Measurements from ENCODE around the gene SPAAR. TPM values are rescaled to one million over a fixed set of nuclear protein-coding genes. Genes with fewer than 3 reads are reported as not detected.

The SPAAR gene
- polyA plus RNA-seq, 1 donor (not counting 4 experiments of a cell fraction or from before 2014, with no cell fraction given) = not detected

- no peaks in the 10 kb centered on the region for H3K9me3 ChIP-seq (ENCODE audit: control insufficient read depth, low read depth, low read length)
- DNase-seq (ENCODE audit: low read depth, low spot score) = no peak
- H3K4me3 ChIP-seq (ENCODE audit: control insufficient read depth in 2 of 3, extremely low read depth in 1 of 3, insufficient read depth in 2 of 3, low read depth in 1 of 3, low read length in 3 of 3) = no peak overlapping the region
- H4K20me1 ChIP-seq (ENCODE audit: control insufficient read depth, extremely low read depth, insufficient read depth, low read length) = no peaks in the 10 kb centered on the region
- H3K9me1 ChIP-seq (ENCODE audit: control insufficient read depth, extremely low read depth, insufficient read depth, low read length) = no peaks in the 10 kb centered on the region
- H3K4me2 ChIP-seq (ENCODE audit: control insufficient read depth, extremely low read depth, insufficient read depth, low read depth, low read length) = no peak overlapping the region
- dilution Hi-C loops (cut with MboI; ENCODE audit: extremely low pct_ligation_motif_present, low sequenced_read_pairs) = no loop called here
- no peak for FAIRE-seq
- no peaks in the 10 kb centered on the region for H3K79me2 ChIP-seq (ENCODE audit: control insufficient read depth, insufficient read depth, low read length)
- no peak overlapping the region for H2AFZ ChIP-seq (ENCODE audit: control insufficient read depth, low read length)
- H3K4me1 ChIP-seq (ENCODE audit: control insufficient read depth, extremely low read depth, insufficient read depth, low read length) = no peaks in the 10 kb centered on the region
- H3K36me3 ChIP-seq (ENCODE audit: control insufficient read depth in 2 of 2, extremely low read depth in 1 of 2, insufficient read depth in 2 of 2, low read length in 2 of 2) = no peaks in the 10 kb centered on the region
- no peak overlapping the region for H3K9ac ChIP-seq (ENCODE audit: control insufficient read depth, extremely low read depth, insufficient read depth, low read length)
- H3K27me3 ChIP-seq (ENCODE audit: control insufficient read depth, extremely low read depth, insufficient read depth, low read length) = no peaks in the 10 kb centered on the region
- TF ChIP-seq CTCF (optimal IDR thresholded peaks at IDR 0.05 in 1 of 3, IDR thresholded peaks at IDR 0.05 in 1 of 3, conservative IDR thresholded peaks at IDR 0.05 in 1 of 3; ENCODE audit: extremely low read depth in 1 of 3, insufficient read depth in 2 of 3, low read length in 3 of 3) = no peak
- no peak for TF ChIP-seq EZH2 (IDR thresholded peaks at IDR 0.05; ENCODE audit: low read length)
- no peak overlapping the region for H3K27ac ChIP-seq (ENCODE audit: control insufficient read depth, insufficient read depth, low read length)
Measured at GRCh38 chr9:35930521-35930920, 21.2 kb downstream of the SPAAR start.

GRCh38 chr9:35930989-35931388 is 21.7 kb downstream of the SPAAR start:
- Histone ChIP-seq H4K20me1 (ENCODE audit: control insufficient read depth, extremely low read depth, insufficient read depth, low read length) (no peaks in the 10 kb centered on the region), H3K79me2 (ENCODE audit: control insufficient read depth, insufficient read depth, low read length) (no peaks in the 10 kb centered on the region), H3K27ac (ENCODE audit: control insufficient read depth, insufficient read depth, low read length) (no peak overlapping the region), H3K9me3 (ENCODE audit: control insufficient read depth, low read depth, low read length) (no peaks in the 10 kb centered on the region), H3K4me3 (ENCODE audit: control insufficient read depth in 2 of 3, extremely low read depth in 1 of 3, insufficient read depth in 2 of 3, low read depth in 1 of 3, low read length in 3 of 3) (no peak overlapping the region), H3K9me1 (ENCODE audit: control insufficient read depth, extremely low read depth, insufficient read depth, low read length) (no peaks in the 10 kb centered on the region), H3K36me3 (ENCODE audit: control insufficient read depth in 2 of 2, extremely low read depth in 1 of 2, insufficient read depth in 2 of 2, low read length in 2 of 2) (no peaks in the 10 kb centered on the region), H3K27me3 (ENCODE audit: control insufficient read depth, extremely low read depth, insufficient read depth, low read length) (no peaks in the 10 kb centered on the region), H3K4me2 (ENCODE audit: control insufficient read depth, extremely low read depth, insufficient read depth, low read depth, low read length) (no peak overlapping the region), H3K4me1 (ENCODE audit: control insufficient read depth, extremely low read depth, insufficient read depth, low read length) (no peaks in the 10 kb centered on the region), H2AFZ (ENCODE audit: control insufficient read depth, low read length) (no peak overlapping the region), H3K9ac (ENCODE audit: control insufficient read depth, extremely low read depth, insufficient read depth, low read length) (no peak overlapping the region)
- DNase-seq (ENCODE audit: low read depth, low spot score) = no peak
- FAIRE-seq = no peak
- TF ChIP-seq EZH2 (IDR thresholded peaks at IDR 0.05; ENCODE audit: low read length) (no peak), CTCF (optimal IDR thresholded peaks at IDR 0.05 in 1 of 3, IDR thresholded peaks at IDR 0.05 in 1 of 3, conservative IDR thresholded peaks at IDR 0.05 in 1 of 3; ENCODE audit: extremely low read depth in 1 of 3, insufficient read depth in 2 of 3, low read length in 3 of 3) (no peak)
- dilution Hi-C loops (cut with MboI; ENCODE audit: extremely low pct_ligation_motif_present, low sequenced_read_pairs) = no loop called here
